NCI-H2081 treated with DMSO at 0.1 percent for 48 hours (cell line): ENCODE data around the gene DMRTA2.
"Not testable (repeated sequence)": the region's sequence is repeated elsewhere in the genome, so short reads cannot be mapped to it uniquely, and the experiment has no call there.

Source experiments
- DNase-seq: peaks from one replicate; lab custom pipeline; 2025; lab: John Stamatoyannopoulos, UW

Gene DMRTA2

DNA sequence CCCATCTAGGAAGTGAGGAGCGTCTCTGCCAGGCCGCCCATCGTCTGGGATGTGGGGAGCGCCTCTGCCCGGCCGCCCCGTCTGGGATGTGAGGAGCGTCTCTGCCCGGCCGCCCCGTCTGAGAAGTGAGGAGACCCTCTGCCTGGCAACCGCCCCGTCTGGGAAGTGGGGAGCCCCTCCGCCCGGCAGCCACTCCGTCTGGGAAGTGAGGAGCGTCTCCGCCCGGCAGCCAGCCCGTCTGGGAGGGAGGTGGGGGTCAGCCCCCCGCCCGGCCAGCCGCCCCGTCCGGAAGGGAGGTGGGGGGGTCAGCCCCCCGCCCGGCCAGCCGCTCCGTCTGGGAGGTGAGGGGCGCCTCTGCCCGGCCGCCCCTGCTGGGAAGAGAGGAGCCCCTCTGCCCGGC lies 41.7 kb downstream of the DMRTA2 start:
- DNase-seq: not testable (repeated sequence)

DNA sequence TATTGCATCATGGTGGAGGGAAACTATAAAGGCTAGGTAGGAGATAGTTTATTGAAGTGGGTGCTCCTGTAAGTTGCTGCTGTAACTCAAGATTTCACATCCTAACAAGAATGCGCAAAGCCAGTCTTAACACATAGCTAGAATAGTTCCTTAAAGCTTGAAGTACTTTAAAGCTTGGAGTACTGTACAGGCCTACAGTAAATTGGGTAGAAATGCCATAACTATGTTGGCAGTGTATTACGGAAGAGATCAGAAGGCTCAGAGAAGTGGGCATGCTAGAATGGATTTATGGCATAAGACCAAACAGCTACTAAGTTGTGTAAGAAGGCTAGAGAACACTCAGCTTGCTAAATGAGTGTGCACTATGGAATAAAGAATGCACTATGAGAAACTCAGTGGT lies 44.5 kb downstream of the DMRTA2 start:
- no peak for DNase-seq

DNA sequence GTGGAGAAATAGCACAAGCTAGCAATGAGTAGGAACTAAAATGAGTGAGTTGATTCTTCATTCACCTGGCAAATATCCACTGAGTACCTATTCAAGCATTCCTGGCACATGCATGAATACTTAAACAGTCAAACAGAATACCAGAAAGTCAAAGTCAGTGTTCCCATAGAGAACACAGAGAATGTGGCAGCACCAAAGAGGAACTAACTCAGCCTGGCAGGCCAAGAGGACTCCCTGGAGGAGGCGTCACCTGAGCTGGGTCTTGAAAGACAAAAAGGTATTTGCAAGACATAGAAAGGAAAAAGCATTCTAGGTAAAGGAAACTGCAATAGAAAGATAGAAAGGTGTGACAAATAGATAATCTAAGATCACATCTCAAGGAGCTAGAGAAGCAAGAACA lies 49.7 kb downstream of the DMRTA2 start:
- no peak for DNase-seq

DNA sequence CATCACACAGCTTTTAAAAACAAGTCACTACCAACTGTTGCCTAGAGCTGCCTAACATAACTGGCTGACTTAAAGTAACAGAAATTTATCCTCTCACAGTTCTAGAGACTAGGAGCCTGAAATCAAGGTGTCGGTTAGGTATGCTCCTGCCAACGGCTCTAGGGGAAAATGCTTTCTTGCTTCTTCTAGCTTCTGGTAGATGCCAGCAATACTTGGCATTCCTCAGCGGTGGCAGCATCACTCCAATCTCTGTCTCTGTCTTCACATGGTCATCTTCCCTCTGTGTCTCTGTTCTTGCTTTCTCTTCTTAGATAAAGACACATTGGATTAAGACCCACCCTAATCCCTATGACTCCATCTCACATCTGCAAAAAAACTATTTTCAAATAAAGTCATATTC lies 51.5 kb downstream of the DMRTA2 start:
- no peak for DNase-seq

DNA sequence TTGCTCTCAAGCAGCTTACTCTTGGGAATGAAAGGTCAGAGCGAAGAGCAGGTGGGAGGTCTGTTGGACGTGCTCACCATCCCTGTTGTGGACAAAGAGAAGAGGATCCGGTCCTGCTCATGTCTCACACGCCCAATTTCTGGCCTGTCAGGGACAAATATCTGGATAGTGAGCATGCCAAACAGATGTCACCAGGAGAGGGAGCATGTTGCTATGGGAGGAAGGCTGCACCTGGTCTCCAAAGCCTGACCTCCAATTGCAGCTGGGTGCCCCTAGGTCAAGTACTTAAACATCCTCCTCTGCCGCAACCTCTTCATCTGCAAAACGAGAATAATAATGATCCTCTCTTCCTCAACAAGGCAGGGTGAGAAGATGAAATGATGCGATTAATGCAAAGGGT lies 53.4 kb downstream of the DMRTA2 start:
- no peak for DNase-seq

DNA sequence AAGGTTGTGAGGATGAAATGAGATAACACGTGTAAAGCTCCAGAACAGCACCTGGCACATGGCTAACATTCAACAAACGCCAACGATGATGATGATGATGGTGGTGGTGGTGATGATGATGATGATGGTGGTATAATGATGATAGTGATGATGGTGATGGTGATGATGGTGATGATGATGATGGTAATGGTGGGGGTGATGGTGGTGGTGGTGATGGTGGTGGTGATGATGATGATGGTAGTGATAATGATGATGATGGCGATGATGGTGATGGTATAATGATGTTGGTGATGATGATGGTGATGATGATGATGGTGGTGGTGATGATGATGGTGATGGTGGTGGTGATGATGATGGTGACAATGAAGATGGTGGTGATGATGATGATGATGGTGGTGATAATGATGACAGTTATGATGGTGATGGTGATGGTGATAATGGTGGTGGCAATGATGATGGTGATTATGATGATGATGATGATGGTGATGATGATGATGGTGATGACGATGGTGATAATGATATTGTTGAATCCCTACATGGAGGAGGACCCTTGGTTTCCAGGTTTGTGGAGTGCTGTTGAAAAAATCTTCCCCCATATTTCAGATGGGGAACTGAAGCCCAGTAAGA lies 54.1 kb downstream of the DMRTA2 start:
- DNase-seq: no peak

DNA sequence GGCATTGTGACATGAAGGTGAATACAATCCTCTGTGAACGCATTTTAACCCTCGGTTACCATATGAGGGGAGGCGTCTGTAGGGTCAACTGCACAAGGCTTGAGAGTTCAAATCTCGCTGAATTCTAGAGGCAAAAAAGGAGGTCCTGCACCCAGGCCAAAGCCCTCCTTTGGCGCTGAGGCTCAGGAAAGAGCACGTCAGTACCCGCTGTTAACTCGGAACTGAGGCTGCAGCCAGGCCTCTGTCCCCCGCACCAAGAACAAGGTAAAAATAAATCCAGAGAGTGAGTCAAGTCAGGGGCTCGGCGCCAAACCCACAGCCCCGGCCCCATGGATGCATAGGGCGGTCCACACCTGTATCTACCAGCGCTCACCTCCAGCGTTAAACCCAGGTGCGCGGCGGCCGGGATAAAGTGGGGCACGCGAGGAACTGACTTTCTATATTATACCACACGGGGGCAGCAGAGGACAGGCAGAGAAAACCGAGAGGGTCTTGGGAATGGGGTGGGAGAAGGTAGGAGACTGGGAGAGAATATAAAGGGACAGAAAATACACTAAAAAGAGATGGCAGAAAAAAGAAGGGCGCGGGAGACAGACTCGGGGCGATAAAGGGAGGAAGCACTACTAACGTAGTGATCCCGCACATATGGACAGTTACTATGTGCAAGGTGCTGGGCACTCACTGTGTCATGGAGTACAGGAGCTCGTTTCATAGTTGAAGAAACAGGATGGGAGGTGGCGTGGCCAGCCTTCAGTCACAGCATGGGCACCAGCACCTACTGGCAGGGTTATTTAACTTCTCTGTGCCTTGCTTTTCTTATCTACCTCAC lies 54.9 kb downstream of the DMRTA2 start:
- DNase-seq: no peak
